Panc1 (cell line): ENCODE results near the gene DUSP10. TPM values are rescaled to one million over a fixed set of nuclear protein-coding genes. Genes with fewer than 3 reads are reported as not detected.

Experiments
- ATAC-seq: fragments of 200-7000 bp; cut with Tn5 transposase; 2 replicates; pipeline ENCODE4 v1.9.1; 2020; ENCODE audit warnings: mild to moderate bottlenecking, moderate library complexity
- BruUV-seq: library from RNA; stranded (reverse); fragments of 400-500 nt; replicated peaks from 2 replicates; lab custom pipeline; 2021; lab: Mats Ljungman, UMichigan
- CTCF ChIA-PET: fragments of 300-600 bp; sonication (Branson Sonifier 250); formaldehyde crosslinking; loops from one replicate; lab custom pipeline; 2022; ENCODE audit warnings: antibody characterized with exemption; lab: Charles Lee
- POLR2A ChIA-PET: fragments of 300-600 bp; sonication (Branson Sonifier 250); formaldehyde crosslinking; loops from one replicate; lab custom pipeline; 2022; ENCODE audit warnings: antibody characterized with exemption; lab: Charles Lee
- DNase-seq: peaks from one replicate; pipeline ENCODE4 v3.0.0-alpha.2; 2010; ENCODE audit warnings: low read depth, low spot score
- H3K27ac ChIP-seq: 2 replicates; pipeline ENCODE4 v1.5.1; 2011; ENCODE audit warnings: mild to moderate bottlenecking, low read length, inconsistent platforms
- H3K27me3 ChIP-seq: fragments of 200-500 bp; sonication (Bioruptor generic); 2 replicates; pipeline ENCODE4 v1.6.0; 2014; ENCODE audit warnings: low read length, inconsistent platforms; ENCODE audit not compliant: control insufficient read depth, insufficient read depth
- H3K36me3 ChIP-seq: fragments of 200-500 bp; sonication (Bioruptor generic); 2 replicates; pipeline ENCODE4 v1.5.1; 2014; ENCODE audit warnings: inconsistent platforms, mild to moderate bottlenecking, low read length, moderate library complexity; ENCODE audit not compliant: control insufficient read depth, insufficient read depth
- H3K4me1 ChIP-seq: 2 replicates; pipeline ENCODE4 v1.5.1; 2011; ENCODE audit warnings: inconsistent platforms, mild to moderate bottlenecking, low read length, moderate library complexity; ENCODE audit not compliant: control insufficient read depth, insufficient read depth
- H3K4me3 ChIP-seq, 2 experiments: 2 replicates each; pipeline ENCODE4 v1.5.1; 2011 to 2012; ENCODE audit warnings: low read depth in 2 of 2, low read length in 2 of 2, mild to moderate bottlenecking in 2 of 2, inconsistent platforms in 1 of 2, moderate library complexity in 1 of 2
- H3K9me3 ChIP-seq: fragments of 200-500 bp; sonication (Bioruptor generic); 2 replicates; pipeline ENCODE4 v1.5.1; 2014; ENCODE audit warnings: low read depth, mild to moderate bottlenecking, inconsistent platforms, low read length, moderate library complexity; ENCODE audit not compliant: control insufficient read depth, insufficient read depth
- CTCF ChIP-seq: fragments of 450-650 bp; IDR thresholded peaks from 2 replicates; pipeline ENCODE4 v1.5.1; 2017; ENCODE audit warnings: mild to moderate bottlenecking
- POLR2AphosphoS5 ChIP-seq: IDR thresholded peaks from 2 replicates; pipeline ENCODE4 v1.6.1; 2012; ENCODE audit warnings: mild to moderate bottlenecking, low read depth, low read length, moderate library complexity
- REST ChIP-seq, 2 experiments: IDR thresholded peaks; 2 replicates each; pipeline ENCODE4 v1.6.1; 2011 to 2012; ENCODE audit warnings: low read depth in 2 of 2, control low read depth in 1 of 2, low read length in 1 of 2, mild to moderate bottlenecking in 1 of 2, moderate library complexity in 1 of 2; ENCODE audit not compliant: insufficient read depth in 1 of 2
- SIN3A ChIP-seq: IDR thresholded peaks from 2 replicates; pipeline ENCODE4 v1.6.1; 2012; ENCODE audit warnings: low read depth, mild to moderate bottlenecking, low read length, moderate library complexity, borderline replicate concordance; ENCODE audit not compliant: insufficient read depth
- TCF7L2 ChIP-seq: IDR thresholded peaks from 2 replicates; pipeline ENCODE4 v1.6.1; 2011; ENCODE audit warnings: mild to moderate bottlenecking, low read depth, low read length, inconsistent platforms
- in situ Hi-C: cut with HindIII; loops from 2 replicates; pipeline ENCODE4 v1.10.0; 2016; ENCODE audit warnings: low sequenced_read_pairs, low pct_unique_long_range_greater_than_20kb
- intact Hi-C: fragments of 100-400 bp; cut with micrococcal nuclease; formaldehyde crosslinking; loops from one replicate; pipeline ENCODE4 v1.10.0; 2022; ENCODE audit not compliant: unreplicated experiment
- total RNA-seq: library from RNA; stranded (reverse); gene quantifications from one replicate; pipeline ENCODE4 v1.2.1, GENCODE V29; 2021; ENCODE audit not compliant: unreplicated experiment

DUSP10 gene
- total RNA-seq, 1 experiment from 2014 or later, result 1.4 TPM

- intact Hi-C loops (no loop called here), in situ Hi-C loops (no loop called here)
- H3K4me1 ChIP-seq, result no peaks in the 10 kb centered on the region
- no peak overlapping the region for H3K27ac ChIP-seq
- no peaks in the 10 kb centered on the region for H3K36me3 ChIP-seq
- H3K4me3 ChIP-seq, result no peak overlapping the region
- no peaks in the 10 kb centered on the region for H3K9me3 ChIP-seq
- no TSS peak for BruUV-seq
- CTCF ChIA-PET, result no interaction called here
- H3K27me3 ChIP-seq, result no peaks in the 10 kb centered on the region
- ATAC-seq, result no peak
- POLR2A ChIA-PET, result no interaction called here
- no peak for DNase-seq
- TF ChIP-seq SIN3A (no peak), TCF7L2 (no peak), REST (IDR thresholded peaks at IDR 0.05; ENCODE audit: insufficient read depth in 1 of 2, low read depth in 2 of 2, low read length in 1 of 2) (no peak), CTCF (no peak), POLR2AphosphoS5 (no peak)
Measured at GRCh38 chr1:221774054-221774842, 32.4 kb upstream of the DUSP10 start.

- H3K36me3 ChIP-seq, result no peaks in the 10 kb centered on the region
- no peaks in the 10 kb centered on the region for H3K4me1 ChIP-seq
- no peak overlapping the region for H3K27ac ChIP-seq
- ATAC-seq (no peak), DNase-seq (no peak)
- H3K4me3 ChIP-seq, result no peak overlapping the region
- H3K27me3 ChIP-seq, result no peaks in the 10 kb centered on the region
- TF ChIP-seq SIN3A (no peak), TCF7L2 (no peak), REST (IDR thresholded peaks at IDR 0.05; ENCODE audit: insufficient read depth in 1 of 2, low read depth in 2 of 2, low read length in 1 of 2) (no peak), CTCF (no peak), POLR2AphosphoS5 (no peak)
- no TSS peak for BruUV-seq
- POLR2A ChIA-PET, result no interaction called here
- CTCF ChIA-PET, result no interaction called here
- in situ Hi-C loops, result no loop called here
- no peaks in the 10 kb centered on the region for H3K9me3 ChIP-seq
- intact Hi-C loops, result no loop called here
Measured at GRCh38 chr1:221773383-221773782, 31.5 kb upstream of the DUSP10 start.
